Body of pancreas (tissue), 4 donors: ENCODE data around the gene LDLR.

Experiments
- POLR2A ChIP-seq, 3 donors: fragments of 450-650 bp; IDR thresholded peaks; one replicate each; pipeline ENCODE4 v1.6.1; 2016; ENCODE audit warnings: antibody characterized with exemption in 3 of 3, mild to moderate bottlenecking in 2 of 3
- TF ChIP-seq, protein P1 (sequence below), 7 experiments: fragments of 450-650 bp in 4 of 7; fragments of 200-600 bp in 3 of 7; sonication (generic) in 3 of 7; IDR thresholded peaks; one replicate each; pipeline ENCODE4 v1.5.1; 2016 to 2019; ENCODE audit warnings: antibody characterized with exemption in 7 of 7

GRCh38 chr19:11098861-11099260 is 9.6 kb downstream of the LDLR start:
- TF ChIP-seq, protein P1, sequence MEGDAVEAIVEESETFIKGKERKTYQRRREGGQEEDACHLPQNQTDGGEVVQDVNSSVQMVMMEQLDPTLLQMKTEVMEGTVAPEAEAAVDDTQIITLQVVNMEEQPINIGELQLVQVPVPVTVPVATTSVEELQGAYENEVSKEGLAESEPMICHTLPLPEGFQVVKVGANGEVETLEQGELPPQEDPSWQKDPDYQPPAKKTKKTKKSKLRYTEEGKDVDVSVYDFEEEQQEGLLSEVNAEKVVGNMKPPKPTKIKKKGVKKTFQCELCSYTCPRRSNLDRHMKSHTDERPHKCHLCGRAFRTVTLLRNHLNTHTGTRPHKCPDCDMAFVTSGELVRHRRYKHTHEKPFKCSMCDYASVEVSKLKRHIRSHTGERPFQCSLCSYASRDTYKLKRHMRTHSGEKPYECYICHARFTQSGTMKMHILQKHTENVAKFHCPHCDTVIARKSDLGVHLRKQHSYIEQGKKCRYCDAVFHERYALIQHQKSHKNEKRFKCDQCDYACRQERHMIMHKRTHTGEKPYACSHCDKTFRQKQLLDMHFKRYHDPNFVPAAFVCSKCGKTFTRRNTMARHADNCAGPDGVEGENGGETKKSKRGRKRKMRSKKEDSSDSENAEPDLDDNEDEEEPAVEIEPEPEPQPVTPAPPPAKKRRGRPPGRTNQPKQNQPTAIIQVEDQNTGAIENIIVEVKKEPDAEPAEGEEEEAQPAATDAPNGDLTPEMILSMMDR (IDR thresholded peaks at IDR 0.05), result no peak
- TF ChIP-seq POLR2A (IDR thresholded peaks at IDR 0.05), result no peak
